Gastroesophageal sphincter (tissue), 3 donors: ENCODE measurements around the gene IFIH1.

Experiments
- CTCF ChIP-seq, 4 experiments: fragments of 200-600 bp in 2 of 4; fragments of 450-650 bp in 2 of 4; sonication (generic) in 1 of 4; IDR thresholded peaks; one replicate each; pipeline ENCODE4 v1.5.1; 2017 to 2019; ENCODE audit warnings: antibody characterized with exemption in 4 of 4, mild to moderate bottlenecking in 2 of 4, moderate library complexity in 2 of 4
- EP300 ChIP-seq: sonication (generic); formaldehyde crosslinking; IDR thresholded peaks from one replicate; pipeline ENCODE4 v1.6.1; 2017; ENCODE audit warnings: antibody characterized with exemption, mild to moderate bottlenecking
- POLR2A ChIP-seq, 2 donors: fragments of 450-650 bp; IDR thresholded peaks; one replicate each; pipeline ENCODE4 v1.6.1; 2017; ENCODE audit warnings: antibody characterized with exemption in 2 of 2, mild to moderate bottlenecking in 2 of 2, moderate library complexity in 1 of 2
- POLR2AphosphoS5 ChIP-seq: sonication (generic); formaldehyde crosslinking; IDR thresholded peaks from one replicate; pipeline ENCODE4 v1.6.1; 2017; ENCODE audit warnings: antibody characterized with exemption

DNA sequence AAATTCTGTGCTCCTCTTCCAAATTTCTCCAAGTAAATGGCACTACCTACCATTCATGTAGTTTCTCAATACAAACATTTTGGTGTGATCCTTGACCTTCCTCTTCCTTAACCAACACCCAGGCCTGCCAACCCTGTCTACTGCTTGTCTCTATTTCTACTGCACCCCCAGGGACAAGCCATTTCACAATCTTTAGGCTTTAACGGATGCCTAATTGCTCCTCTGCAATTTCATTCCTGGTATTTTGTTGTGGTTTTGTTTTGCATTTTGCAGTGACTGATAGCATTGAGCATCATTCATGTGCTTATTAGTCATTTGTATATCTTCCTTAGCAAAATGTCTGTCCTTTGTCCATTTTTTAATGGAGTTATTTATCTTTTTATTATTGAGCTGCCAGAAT, 85.3 kb downstream of the IFIH1 start:
- TF ChIP-seq CTCF (IDR thresholded peaks at IDR 0.05) (no peak), EP300 (no peak), POLR2AphosphoS5 (no peak), POLR2A (IDR thresholded peaks at IDR 0.05) (no peak)
